ENCODE data around the gene CKS2. TPM values are rescaled to one million over a fixed set of nuclear protein-coding genes. Genes with fewer than 3 reads are reported as not detected.

Gene CKS2
- total and polyA plus RNA-seq, 2 of the 8 experiments (the other 6 are each of a cell fraction or from before 2014, with no cell fraction given): 337 to 689 TPM

- no peak for TF ChIP-seq ASH2L (IDR thresholded peaks at IDR 0.05; ENCODE audit: low read length)
- no peak for TF ChIP-seq SP1 (IDR thresholded peaks at IDR 0.05; ENCODE audit: low read depth, low read length)
- no peak for TF ChIP-seq JUN (IDR thresholded peaks at IDR 0.05; ENCODE audit: low read depth, low read length)
- no peak for TF ChIP-seq HDAC2 (IDR thresholded peaks at IDR 0.05; ENCODE audit: borderline replicate concordance in 1 of 2, low read depth in 2 of 2, low read length in 2 of 2)
Measured at GRCh38 chr9:89352451-89352850, 41.5 kb downstream of the CKS2 start (continued).

All from H1 (cell line).